Dermis microvascular lymphatic vessel endothelial cell (primary cell): ENCODE measurements around the gene SSBP3. TPM values are rescaled to one million over a fixed set of nuclear protein-coding genes. Genes with fewer than 3 reads are reported as not detected.
A peak's percentile ranks its signal among the peaks of the same experiment; 100 is the strongest.

Source experiments
- DNase-seq, 2 donors: peaks; one replicate each; pipeline versions ENCODE4 v3.0.0 to v3.0.0-alpha.2; 2010; ENCODE audit warnings: low read depth in 2 of 2
- total RNA-seq: library from RNA; depleted of rRNA; stranded (reverse); fragments of >200 nt; gene quantifications from 2 replicates; pipeline ENCODE4 v1.2.1, GENCODE V29; 2014

Gene SSBP3
- total RNA-seq, 1 donor from 2014 or later = 8.7 TPM

DNA sequence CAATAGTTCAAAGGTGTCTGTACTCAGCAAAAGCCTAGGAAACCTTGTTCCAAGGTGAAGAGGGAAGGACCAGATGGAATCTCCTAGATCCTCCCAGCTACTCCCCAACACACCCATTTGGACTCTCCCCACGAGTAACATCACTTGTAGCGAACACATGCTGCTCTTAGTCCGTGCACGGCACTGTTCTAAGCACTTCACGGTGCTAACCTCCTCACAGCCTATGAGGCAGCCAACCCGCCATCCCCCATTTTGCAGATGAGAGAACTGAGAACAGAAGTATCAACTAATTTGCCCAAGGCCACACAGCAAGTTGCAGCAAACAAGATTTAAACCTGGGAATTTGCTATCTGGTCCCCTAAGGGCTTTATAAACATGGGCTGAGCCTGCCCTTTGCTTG, 182.0 kb downstream of the SSBP3 start:
- DNase-seq = no peak

DNA sequence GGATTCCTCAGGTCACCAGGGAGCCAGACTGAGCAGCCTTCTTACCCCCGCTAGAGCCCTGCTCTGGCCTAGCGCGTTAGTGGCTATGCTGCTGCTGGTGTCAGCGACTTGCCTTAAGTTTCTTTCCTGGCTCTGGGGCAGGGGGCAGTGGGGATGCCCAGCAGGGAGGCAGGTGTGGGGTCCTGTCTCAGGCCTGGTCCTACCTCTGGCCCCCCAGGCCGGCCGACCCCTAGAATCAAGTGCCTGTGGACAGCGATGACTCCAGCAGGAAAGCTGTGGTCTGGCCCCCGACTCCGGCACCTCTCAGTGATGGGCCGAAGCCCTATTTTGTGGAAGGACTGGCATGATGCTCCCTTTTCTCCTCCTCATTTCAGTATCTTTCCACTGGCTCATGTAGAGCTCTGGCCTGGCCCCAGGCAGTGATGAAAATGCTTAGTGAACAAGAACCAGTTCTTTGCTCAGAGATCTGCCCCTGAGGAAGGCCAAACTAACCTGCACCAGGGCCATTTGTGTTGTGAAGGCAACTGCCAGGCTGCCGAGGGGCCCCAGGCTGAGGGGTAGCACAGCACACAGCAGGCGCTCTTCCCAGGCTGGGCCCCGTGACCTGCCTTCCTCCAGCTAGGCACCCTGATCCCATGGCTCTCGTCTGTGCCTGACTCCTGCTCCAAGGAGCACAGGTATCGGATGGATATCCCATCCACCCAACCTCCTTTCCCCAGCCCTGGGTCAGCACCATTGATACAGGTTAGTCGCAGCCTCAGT, 182.6 kb downstream of the SSBP3 start:
- no peak for DNase-seq

DNA sequence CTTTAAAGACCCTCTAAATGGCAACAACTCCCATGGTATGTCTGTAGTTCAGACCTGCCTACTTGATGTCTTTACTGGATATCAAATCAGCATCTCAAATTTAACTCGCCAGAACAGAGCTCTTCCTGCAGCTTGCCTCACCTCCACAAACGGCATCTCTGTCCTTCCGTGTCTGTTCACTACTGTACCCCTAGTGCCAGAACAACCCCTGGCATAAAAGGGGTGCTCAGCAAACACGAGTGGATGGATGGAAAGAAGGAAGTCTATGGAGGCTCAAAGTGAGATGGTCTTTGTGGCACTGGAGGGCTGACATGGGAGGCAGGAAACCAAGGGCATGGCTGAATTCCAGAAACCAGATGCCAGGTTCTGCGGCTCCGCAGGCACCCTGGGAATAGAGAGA, 183.5 kb downstream of the SSBP3 start:
- DNase-seq = no peak

DNA sequence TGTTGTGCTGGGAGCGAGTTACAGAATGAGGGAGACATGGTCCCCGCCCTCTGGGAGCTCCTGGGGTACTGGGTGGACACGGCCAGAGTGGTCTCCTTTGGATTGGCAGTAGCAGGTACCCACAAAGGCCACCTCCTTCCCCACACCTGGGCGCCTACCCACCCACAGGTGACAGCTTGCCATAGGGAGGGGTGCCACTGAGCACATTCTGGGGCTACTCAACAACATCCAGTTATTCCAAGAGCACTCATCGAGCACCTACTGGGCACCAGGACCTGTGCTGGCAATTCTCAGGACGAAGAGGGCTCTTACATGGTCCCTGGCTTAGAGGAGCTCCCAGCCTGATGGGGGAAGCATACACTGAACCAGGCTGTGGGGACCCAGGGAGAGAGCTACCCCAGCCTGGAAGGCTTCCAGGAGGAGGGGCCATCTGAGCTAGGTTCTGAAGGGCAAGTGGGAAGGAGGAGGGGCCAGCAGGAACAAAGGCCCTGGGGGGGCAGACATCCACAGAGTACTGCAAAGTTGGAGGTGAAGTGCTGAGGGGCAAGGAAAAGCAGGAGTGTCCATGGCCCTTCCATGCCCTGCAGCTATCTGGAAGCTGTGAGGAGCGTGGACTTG, 184.2 kb downstream of the SSBP3 start:
- no peak for DNase-seq

DNA sequence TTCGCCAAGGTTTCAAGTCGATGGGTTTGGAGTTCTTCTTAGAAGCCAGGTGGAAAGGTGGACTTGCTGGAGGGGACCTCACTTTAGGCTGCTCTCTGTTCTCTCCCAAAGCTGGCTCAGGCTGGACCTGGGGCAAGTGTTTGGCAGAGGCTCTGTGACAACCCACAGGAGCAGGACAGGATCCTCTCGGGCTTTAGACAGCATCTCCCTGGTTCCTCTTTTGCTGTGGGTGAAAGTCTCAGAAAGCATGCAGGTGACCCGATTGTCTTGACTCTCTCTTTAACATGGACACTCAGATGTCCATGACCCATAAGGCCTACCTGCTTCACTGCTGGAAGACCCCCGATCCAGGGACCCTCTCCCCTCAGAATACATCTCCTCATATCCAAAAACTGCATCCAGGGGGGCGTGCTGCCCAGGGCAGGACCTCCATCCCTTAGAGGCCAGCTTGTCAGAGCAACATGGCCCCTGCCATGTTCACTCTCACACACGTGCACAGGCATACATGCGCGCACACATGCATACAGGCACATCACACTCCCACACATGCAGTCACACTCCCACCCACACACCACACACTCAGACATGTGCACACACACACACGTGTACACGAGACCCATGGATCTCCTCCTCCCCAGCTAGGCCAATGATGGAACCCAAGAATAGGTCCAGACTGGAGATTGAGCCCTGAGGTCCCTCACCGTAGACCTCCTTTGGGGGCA, 184.9 kb downstream of the SSBP3 start:
- no peak for DNase-seq

DNA sequence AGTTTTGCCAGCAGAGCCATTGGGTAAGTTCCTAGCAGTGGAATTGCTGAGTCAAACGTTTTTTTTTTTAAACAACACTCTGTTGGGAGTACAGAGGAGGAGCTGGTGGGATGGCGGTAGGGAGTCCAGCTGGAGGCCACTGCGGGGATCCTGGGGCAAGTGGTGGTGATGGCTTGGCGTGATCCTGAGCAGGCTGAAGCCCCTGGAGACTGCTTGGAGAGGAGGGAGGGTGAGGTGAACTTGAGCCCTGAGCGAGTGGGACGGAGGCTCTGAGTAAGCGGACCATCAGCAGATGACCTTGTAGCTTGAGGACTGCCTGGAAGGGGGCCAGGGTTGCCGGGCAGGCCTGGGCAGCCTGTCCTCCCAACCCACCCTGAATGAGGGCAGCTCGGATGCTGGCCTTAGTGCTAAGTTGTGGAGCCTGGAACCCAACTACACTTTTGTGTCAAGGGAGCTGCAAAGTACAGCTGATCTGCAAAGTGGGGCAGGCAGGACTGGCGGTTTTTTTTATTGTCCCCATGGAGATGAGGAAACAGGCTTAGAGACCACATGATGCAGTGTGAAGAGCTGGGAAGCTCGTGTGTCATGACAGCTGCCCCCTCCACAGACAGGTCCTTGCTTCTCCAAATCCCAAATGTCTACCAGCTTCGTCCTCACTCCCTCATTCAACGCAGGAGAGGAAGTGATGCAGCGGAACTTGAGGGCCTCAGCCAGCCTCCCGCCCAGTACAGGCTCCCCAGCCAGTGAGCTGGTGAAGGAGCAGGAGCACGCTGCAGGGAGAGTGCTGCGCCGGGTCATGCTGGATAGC, 186.0 kb downstream of the SSBP3 start:
- peak in 1 of 2 donors; percentile 21 for DNase-seq

DNA sequence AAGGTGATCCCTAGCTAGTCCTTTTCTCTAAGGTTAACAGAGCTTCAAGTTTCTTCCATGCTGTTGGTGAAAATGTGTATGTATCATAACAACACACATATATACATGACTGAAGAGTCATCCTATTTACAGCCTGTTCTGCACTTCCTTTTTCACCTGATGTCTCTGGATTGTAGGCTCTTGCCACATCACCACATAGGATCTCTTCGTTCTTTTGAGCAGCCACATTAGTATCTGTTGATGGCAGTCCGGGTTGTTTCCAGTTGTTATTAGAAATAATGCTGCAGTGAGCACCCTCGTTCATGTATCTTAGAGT, 186.5 kb downstream of the SSBP3 start:
- DNase-seq = no peak

DNA sequence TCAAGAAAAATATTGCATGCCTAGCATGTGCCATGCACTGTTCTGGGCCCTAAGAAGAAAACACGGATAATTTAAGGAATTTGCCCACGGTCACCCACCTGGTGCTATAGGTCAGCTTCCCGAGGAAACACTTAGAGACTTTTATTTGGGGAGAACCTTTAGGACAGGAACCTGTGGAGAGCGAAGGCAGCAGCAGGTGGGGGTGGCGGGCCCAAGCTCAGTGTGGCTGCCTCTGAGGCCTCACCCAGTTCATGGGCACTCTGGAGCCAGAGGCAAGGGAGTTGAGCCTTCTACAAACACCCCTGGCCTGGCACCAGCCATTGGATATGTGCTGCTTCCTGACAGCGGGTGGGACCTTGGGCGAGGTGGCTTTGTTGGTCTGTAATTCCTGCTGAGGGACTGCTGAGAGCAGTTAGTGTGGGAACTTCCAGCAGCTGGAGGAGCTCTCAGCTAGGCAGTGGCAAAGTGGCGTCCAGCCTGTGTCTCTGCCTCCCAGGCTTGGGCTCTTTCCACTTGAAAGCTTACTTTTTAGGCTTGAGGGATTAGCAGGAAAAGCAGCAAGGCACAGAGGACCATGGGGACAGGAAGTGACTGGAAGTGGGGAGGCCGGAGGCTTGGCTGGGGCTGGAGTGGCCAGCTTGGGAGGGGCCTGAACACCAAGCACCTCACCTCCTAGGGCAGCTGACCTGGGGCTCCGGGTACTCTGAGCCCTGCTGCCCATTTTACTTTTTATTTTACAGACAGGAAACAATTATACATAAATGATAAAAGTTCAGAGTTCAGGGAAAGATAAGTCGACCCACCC, 187.1 kb downstream of the SSBP3 start:
- peak in 1 of 2 donors; percentile 27 for DNase-seq

DNA sequence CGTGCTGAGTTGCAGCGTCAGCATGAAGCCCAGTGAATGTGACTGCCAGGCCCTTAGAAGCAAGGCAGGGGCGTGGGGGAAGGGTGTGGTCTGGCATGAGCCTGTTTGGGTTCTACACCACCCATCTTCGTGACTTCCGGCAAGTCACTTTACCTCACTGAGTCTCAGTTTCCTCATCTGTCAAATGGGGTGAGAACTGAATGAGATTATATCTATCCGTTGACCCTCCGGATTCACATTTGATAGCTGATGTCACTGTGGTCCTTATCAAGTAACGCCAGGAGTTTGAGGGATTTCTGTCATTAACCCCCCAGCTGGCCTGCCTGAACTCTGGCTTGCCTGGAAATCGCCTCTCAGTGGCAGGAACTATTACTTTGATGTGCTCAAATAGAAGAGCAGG, 190.7 kb downstream of the SSBP3 start:
- DNase-seq = no peak

DNA sequence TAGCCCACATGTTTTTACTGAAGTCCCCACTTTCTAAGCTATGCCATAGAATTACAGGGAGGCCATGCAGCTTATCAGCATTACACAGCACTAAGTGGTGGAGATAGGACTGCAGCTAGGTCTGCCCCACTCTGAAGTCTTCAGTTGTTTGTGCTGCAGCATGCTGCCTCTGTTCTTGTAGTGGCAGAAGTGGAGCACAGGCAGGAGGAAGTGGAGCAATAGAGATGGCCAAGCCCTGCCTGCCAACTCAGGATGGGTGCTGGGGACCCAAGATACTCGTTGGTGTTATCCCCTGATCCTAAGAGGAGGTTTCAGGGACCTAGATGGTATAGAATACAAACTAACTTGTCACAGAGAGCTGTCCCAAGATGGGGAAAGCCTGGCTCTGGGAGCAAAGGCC, 193.3 kb downstream of the SSBP3 start:
- DNase-seq = no peak

DNA sequence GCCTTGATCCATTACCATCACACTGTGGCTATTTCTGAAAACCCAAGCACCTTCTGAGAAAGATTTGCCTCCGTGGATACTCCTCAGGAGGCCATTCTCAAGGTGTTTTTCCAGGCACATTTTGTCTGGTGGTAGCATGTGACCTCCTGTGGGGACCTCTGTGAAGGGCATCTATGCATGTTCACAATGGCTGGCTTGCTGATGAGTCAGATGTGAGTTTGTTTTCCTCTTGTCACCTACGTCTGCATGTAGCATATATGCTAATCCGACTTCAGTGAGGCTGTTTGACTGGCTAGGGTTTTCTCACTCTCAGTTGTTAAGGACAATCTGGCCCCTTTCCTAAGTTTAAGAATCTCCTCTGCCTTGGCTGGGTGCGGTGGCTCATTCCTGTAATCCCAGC, 198.3 kb downstream of the SSBP3 start:
- DNase-seq = peak in 1 of 2 donors; percentile 60

DNA sequence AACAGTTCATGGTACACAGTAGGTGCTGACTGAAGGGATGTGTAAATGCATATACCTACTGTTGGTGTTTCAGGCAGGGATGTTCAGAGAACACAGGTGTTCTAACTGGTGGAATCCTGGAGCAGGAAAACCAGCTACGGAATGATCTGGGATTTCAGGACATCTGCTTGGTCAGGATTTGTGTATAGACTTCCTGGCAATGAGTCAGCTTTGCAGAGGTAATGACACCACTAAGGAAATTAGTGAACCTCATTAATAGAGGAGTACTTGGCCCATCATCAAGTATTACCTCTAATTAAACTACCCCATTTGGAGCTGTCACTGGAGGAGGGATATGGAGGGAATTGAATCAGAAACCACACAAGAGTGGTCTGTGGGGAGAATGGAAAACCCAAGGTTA, 198.9 kb downstream of the SSBP3 start:
- peak in 1 of 2 donors; percentile 53 for DNase-seq

DNA sequence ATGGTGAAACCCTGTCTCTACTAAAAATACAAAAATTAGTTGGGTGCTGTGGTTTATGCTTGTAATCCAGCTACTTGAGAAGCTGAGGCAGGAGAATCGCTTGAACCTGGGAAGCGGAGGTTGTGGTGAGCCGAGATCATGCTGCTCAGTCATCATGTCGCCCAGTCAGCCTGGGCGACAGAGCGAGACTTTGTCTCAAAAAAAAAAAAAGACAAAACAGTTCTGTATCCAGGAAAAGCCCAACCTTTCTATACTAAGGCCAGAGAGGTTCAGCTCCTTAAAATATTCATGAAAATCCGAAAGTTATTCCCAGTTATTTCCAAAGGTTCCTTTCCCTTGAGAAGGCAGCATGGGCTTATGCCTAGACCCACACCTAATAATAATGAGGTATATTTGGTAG, 202.0 kb downstream of the SSBP3 start:
- no peak for DNase-seq

DNA sequence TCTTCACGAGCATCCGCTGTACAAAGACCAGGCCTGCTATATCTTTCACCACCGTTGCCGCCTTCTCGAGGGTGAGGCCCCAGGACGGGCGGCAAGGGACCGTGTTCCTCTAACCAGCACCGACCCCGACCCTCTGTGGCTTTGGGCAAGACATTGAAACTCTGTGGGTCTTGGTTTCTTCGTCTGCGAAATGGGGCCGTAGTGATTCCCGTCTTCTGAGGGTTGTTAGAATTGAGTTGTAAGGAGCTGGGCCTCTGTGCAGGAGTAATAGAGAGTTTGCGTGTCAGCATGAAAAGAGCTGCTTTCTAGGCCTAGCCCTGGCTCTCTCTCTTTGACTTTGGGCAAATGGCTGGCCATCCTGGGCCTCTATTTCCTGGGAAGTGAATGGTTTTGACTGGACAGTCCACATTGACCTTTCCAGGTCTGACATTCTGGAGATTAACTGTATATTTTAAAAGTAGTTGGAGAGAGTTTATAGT, 205.6 kb downstream of the SSBP3 start:
- no peak for DNase-seq

DNA sequence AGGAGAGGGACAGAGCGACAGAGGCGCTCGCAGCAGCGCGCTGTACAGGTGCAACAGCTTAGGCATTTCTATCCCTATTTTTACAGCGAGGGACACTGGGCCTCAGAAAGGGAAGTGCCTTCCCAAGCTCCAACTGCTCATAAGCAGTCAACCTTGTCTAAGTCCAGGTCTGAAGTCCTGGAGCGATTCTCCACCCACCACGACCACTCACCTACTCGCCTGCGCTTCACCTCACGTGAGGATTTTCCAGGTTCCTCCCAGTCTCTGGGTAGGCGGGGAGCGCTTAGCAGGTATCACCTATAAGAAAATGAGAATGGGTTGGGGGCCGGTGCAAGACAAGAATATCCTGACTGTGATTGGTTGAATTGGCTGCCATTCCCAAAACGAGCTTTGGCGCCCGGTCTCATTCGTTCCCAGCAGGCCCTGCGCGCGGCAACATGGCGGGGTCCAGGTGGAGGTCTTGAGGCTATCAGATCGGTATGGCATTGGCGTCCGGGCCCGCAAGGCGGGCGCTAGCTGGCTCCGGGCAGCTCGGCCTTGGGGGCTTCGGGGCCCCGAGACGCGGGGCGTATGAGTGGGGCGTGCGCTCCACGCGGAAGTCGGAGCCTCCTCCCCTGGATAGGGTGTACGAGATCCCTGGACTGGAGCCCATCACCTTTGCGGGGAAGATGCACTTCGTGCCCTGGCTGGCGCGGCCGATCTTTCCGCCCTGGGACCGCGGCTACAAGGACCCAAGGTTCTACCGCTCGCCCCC, 206.3 kb downstream of the SSBP3 start, which contains the start of the genes CYB5RL and MRPL37:
TSS of gene CYB5RL (minus strand) at position 266 of the 754 bp plus-strand sequence. CDS start 4,414 bp downstream, outside the sequence.
TSS of gene MRPL37 (plus strand) at position 403 of the 754 bp plus-strand sequence. CDS start at position 480, 77 bp downstream.
- peak; percentile 92 to 98 for DNase-seq

DNA sequence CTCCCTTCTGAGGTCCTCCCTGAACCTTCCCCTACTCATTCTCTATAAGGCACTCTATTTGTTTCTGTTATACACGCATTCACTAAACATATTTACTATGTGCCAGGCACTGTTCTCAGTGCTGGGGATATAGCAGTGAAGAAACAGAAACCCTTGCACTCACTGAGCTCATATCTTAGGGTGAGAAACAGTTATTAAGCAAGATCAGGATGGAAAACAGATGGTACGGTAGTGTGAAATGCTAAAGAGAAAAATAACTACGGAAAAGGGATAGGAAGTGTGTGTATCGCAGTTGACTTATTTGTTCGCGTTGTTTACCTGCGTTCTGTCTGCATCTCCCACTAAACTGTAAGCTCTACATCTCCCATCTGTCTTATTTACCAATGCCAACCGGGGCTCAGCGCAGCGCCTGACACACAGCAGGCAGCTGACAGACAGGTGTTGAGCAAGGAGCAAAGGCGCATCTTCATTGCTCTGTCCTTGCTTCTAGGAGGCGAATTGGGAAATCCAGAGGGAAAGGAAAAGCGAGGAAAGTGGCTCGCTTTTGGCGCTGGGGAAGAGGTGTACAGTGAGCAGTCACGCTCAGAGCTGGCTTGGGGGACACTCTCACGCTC, 206.9 kb downstream of the SSBP3 start:
- no peak for DNase-seq

DNA sequence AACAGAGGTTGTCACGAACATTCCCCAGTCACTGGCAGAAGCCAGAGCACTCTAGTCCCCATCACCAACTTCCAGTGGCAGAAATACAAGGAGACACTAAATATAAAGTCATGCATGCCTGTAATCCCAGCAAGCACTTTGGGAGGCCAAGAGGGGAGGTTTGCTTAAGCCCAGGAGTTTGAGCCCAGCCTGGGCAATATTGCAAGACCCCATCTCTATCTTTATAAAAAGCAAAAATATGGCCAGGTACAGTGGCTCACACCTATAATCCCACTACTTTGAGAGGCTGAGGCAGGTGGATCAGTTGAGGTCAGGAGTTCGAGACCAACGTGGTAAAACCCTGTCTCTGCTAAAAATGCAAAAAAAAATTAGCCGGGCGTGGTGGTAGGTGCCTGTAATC, 212.7 kb downstream of the SSBP3 start:
- no peak for DNase-seq

DNA sequence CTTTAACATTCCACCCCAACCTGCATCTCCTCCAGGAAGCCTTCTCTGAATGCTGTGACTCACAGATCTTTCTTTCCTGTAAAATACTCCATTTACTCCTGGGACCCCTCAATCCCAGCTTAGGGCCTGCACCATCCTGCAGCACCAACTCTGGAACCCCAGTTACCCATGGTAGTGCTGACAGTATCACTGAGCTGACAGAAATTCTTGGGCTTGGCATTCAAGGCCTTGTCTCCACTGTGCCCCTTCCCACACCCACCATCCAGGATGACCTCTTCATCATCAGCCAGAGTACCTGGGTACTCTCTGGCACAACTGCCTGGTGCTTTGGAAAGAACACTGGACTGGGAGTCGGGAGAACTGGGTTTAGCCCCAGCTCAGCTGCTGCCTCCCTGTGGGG, 214.7 kb downstream of the SSBP3 start:
- no peak for DNase-seq

DNA sequence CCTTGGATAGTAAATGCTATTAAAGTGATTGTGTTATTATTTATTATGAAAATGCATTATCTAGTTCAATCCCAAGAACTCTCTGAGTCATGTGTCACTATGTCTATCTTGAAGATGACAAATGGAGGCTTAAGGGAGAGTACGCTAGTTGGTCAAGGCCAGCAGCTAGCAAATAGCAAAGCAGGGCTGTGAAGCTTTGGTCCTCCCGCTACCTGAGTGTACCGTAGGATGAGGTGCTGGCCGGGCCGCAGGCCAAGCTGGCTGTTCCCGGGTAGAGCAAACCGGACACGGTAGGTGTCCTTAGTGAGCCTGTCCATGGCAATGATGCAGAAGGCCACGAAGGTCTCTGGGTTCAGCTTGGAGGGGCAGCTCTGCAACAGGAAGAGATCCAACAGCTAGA, 215.7 kb downstream of the SSBP3 start:
- DNase-seq = no peak

DNA sequence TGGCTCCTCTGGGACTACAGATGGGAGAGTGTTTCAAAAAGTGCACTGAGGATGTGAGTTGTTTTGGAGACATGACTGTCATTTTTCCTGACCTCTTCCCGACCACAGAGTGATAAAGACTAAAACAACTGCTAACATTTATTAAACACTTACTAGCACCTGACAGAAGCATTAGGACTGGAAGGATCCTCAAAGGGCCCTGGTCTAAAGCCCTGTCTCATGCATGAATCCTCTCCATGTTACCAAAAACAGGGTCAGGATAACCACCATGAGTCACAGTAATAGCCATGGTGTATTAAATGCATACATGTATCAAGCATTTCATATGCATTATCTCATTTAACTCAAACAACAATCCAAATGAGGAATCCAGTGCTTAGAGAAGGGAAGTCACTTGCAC, 217.9 kb downstream of the SSBP3 start:
- DNase-seq = no peak
